Neural progenitor cell (in vitro differentiated cells): Measurements from ENCODE around the gene DTX4.

Experiments used
- EZH2 ChIP-seq: fragments of 200-600 bp; sonication (generic); IDR thresholded peaks from 2 replicates; pipeline ENCODE4 v1.6.1; 2017; ENCODE audit warnings: antibody characterized with exemption, mild to moderate bottlenecking, moderate library complexity
- EZH2phosphoT487 ChIP-seq: fragments of 200-600 bp; sonication (generic); IDR thresholded peaks from 2 replicates; pipeline ENCODE4 v1.6.1; 2017; ENCODE audit warnings: antibody characterized with exemption
- TF ChIP-seq, protein P1 (sequence below): fragments of 200-600 bp; sonication (generic); IDR thresholded peaks from 2 replicates; pipeline ENCODE4 v1.5.1; 2017; ENCODE audit warnings: antibody characterized with exemption, mild to moderate bottlenecking

- TF ChIP-seq, protein P1, sequence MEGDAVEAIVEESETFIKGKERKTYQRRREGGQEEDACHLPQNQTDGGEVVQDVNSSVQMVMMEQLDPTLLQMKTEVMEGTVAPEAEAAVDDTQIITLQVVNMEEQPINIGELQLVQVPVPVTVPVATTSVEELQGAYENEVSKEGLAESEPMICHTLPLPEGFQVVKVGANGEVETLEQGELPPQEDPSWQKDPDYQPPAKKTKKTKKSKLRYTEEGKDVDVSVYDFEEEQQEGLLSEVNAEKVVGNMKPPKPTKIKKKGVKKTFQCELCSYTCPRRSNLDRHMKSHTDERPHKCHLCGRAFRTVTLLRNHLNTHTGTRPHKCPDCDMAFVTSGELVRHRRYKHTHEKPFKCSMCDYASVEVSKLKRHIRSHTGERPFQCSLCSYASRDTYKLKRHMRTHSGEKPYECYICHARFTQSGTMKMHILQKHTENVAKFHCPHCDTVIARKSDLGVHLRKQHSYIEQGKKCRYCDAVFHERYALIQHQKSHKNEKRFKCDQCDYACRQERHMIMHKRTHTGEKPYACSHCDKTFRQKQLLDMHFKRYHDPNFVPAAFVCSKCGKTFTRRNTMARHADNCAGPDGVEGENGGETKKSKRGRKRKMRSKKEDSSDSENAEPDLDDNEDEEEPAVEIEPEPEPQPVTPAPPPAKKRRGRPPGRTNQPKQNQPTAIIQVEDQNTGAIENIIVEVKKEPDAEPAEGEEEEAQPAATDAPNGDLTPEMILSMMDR = no peak
- TF ChIP-seq EZH2 (no peak), EZH2phosphoT487 (no peak)
These were observed 30.7 kb upstream of the DTX4 start for GRCh38 chr11:59141191-59141590.
